Naive thymus-derived CD4-positive, alpha-beta T cell (primary cell): Measurements from ENCODE around the gene PTPRK. TPM values are rescaled to one million over a fixed set of nuclear protein-coding genes. Genes with fewer than 3 reads are reported as not detected.

ENCODE experiments used
- ATAC-seq: fragments of 150-1000 bp; cut with Tn5 transposase; 2 replicates; pipeline ENCODE4 v1.10.0; 2021; ENCODE audit warnings: mild to moderate bottlenecking, moderate library complexity
- CTCF ChIA-PET: fragments of 350-600 bp; sonication (Branson Sonifier 250); formaldehyde crosslinking; loops from one replicate; lab custom pipeline; 2021; ENCODE audit warnings: antibody characterized with exemption; lab: Charles Lee
- POLR2A ChIA-PET: fragments of 350-600 bp; sonication (Branson Sonifier 250); formaldehyde crosslinking; loops from one replicate; lab custom pipeline; 2021; ENCODE audit warnings: antibody characterized with exemption, inconsistent platforms; lab: Charles Lee
- DNase-seq, 9 donors: peaks; one replicate each; pipeline versions ENCODE4 v3.0.0 to v3.0.0-alpha.2; 2020 to 2022; ENCODE audit warnings: mixed read lengths in 1 of 9
- H3K27ac ChIP-seq: one replicate; pipeline ENCODE4 v1.7.0; 2013; ENCODE audit warnings: mild to moderate bottlenecking, low read depth, low read length, moderate library complexity
- H3K27me3 ChIP-seq, 2 donors: one replicate each; pipeline ENCODE4 v1.7.0; 2013; ENCODE audit warnings: low read length in 2 of 2, mild to moderate bottlenecking in 2 of 2, moderate library complexity in 2 of 2; ENCODE audit not compliant: control insufficient read depth in 2 of 2, insufficient read depth in 2 of 2
- H3K36me3 ChIP-seq, 3 experiments: 1 replicate in 2 of 3; 2 replicates in 1 of 3; pipeline ENCODE4 v1.7.0; 2013; ENCODE audit warnings: low read length in 3 of 3, mild to moderate bottlenecking in 3 of 3, moderate library complexity in 1 of 3; ENCODE audit not compliant: insufficient read depth in 3 of 3, control insufficient read depth in 2 of 3
- H3K4me1 ChIP-seq, 2 donors: one replicate each; pipeline ENCODE4 v1.7.0; 2013; ENCODE audit warnings: low read length in 2 of 2, mild to moderate bottlenecking in 2 of 2, moderate library complexity in 1 of 2; ENCODE audit not compliant: control insufficient read depth in 2 of 2, insufficient read depth in 2 of 2
- H3K4me3 ChIP-seq: 2 replicates; pipeline ENCODE4 v1.7.0; 2013; ENCODE audit warnings: mild to moderate bottlenecking, low read length
- H3K9me3 ChIP-seq, 3 experiments: 1 replicate in 2 of 3; 2 replicates in 1 of 3; pipeline ENCODE4 v1.7.0; 2013; ENCODE audit warnings: low read length in 3 of 3; ENCODE audit not compliant: control insufficient read depth in 2 of 3
- H3K27ac Mint-ChIP-seq, 9 donors: one replicate each; pipeline ENCODE4 v1.8.0; 2020 to 2022; ENCODE audit warnings: mixed read lengths in 9 of 9, mild to moderate bottlenecking in 8 of 9, moderate library complexity in 5 of 9, inconsistent platforms in 2 of 9
- H3K27me3 Mint-ChIP-seq, 5 donors: one replicate each; pipeline ENCODE4 v1.8.0; 2021 to 2022; ENCODE audit warnings: mixed read lengths in 5 of 5, mild to moderate bottlenecking in 1 of 5
- H3K36me3 Mint-ChIP-seq, 5 donors: one replicate each; pipeline ENCODE4 v1.8.0; 2020 to 2022; ENCODE audit warnings: mixed read lengths in 5 of 5, mild to moderate bottlenecking in 3 of 5, inconsistent platforms in 1 of 5
- H3K4me1 Mint-ChIP-seq, 7 donors: one replicate each; pipeline ENCODE4 v1.8.0; 2020 to 2022; ENCODE audit warnings: mixed read lengths in 7 of 7, mild to moderate bottlenecking in 3 of 7, inconsistent platforms in 1 of 7
- H3K4me3 Mint-ChIP-seq, 10 donors: one replicate each; pipeline ENCODE4 v1.8.0; 2020 to 2022; ENCODE audit warnings: mild to moderate bottlenecking in 10 of 10, mixed read lengths in 10 of 10, moderate library complexity in 6 of 10, inconsistent platforms in 2 of 10
- H3K9me3 Mint-ChIP-seq, 11 donors: one replicate each; pipeline ENCODE4 v1.8.0; 2020 to 2022; ENCODE audit warnings: mixed read lengths in 11 of 11, mild to moderate bottlenecking in 4 of 11, inconsistent platforms in 1 of 11, moderate library complexity in 1 of 11
- intact Hi-C, 2 donors: fragments of 100-400 bp; cut with micrococcal nuclease; formaldehyde crosslinking; loops; one replicate each; pipeline ENCODE4 v1.15.1; 2023
- polyA plus RNA-seq, 2 donors: library from polyadenylated mRNA; unstranded; fragments of 300-500 nt; fragmentation: Illumina TruSeq; gene quantifications; one replicate each; pipeline ENCODE4 v1.2.3, GENCODE V29; 2021
- total RNA-seq, 6 experiments: library from RNA in 5 of 6; stranded (reverse) in 5 of 6; gene quantifications; 1 replicate in 5 of 6; 2 replicates in 1 of 6; pipeline ENCODE4 v1.2.3 and lab custom pipeline; 2021 to 2026

PTPRK gene
- total and polyA plus RNA-seq, 7 experiments from 2014 or later = 1.3 to 6.5 (median 2.3) TPM

- Mint-ChIP-seq H3K4me1 (peaks cover 0 to 7% (median 0%) of the 10 kb centered on the region in 7 donors), H3K27ac (no peak overlapping the region), H3K4me3 (no peak overlapping the region), H3K27me3 (peaks cover 0 to 8% (median 0%) of the 10 kb centered on the region in 5 donors), H3K9me3 (peaks cover 0 to 3% (median 0%) of the 10 kb centered on the region in 11 donors), H3K36me3 (peaks cover 0 to 3% (median 0%) of the 10 kb centered on the region in 5 donors)
- Histone ChIP-seq H3K4me3 (no peak overlapping the region), H3K4me1 (no peaks in the 10 kb centered on the region), H3K27me3 (no peaks in the 10 kb centered on the region), H3K9me3 (no peaks in the 10 kb centered on the region), H3K27ac (no peak overlapping the region), H3K36me3 (no peaks in the 10 kb centered on the region)
- intact Hi-C loops = no loop called here
- ChIA-PET POLR2A (no interaction called here), CTCF (interaction anchor here (0.6 to 0.7 kb wide), 2 partner anchors 9 to 270 kb away, joined by 3 to 7 read pairs; no protein-coding TSS in a partner anchor)
- no peak for ATAC-seq
- DNase-seq = no peak
Observed at GRCh38 chr6:128278836-128279235, 241.6 kb downstream of the PTPRK start.

GRCh38 chr6:128277379-128277778, 243.0 kb downstream of the PTPRK start:
- Mint-ChIP-seq H3K27me3 (peaks cover 0 to 8% (median 0%) of the 10 kb centered on the region in 5 donors), H3K9me3 (peaks cover 0 to 5% (median 0%) of the 10 kb centered on the region in 11 donors), H3K27ac (no peak overlapping the region), H3K4me3 (no peak overlapping the region), H3K4me1 (peaks cover 0 to 7% (median 0%) of the 10 kb centered on the region in 7 donors), H3K36me3 (peaks cover 0 to 3% (median 0%) of the 10 kb centered on the region in 5 donors)
- ChIA-PET POLR2A (no interaction called here), CTCF (no interaction called here)
- H3K9me3 ChIP-seq = no peaks in the 10 kb centered on the region
- no peak overlapping the region for H3K27ac ChIP-seq
- DNase-seq (no peak), ATAC-seq (no peak)
- intact Hi-C loops = no loop called here
- H3K4me3 ChIP-seq = no peak overlapping the region
- H3K4me1 ChIP-seq = no peaks in the 10 kb centered on the region
- H3K27me3 ChIP-seq = no peaks in the 10 kb centered on the region
- no peaks in the 10 kb centered on the region for H3K36me3 ChIP-seq

GRCh38 chr6:128276311-128276710, 244.1 kb downstream of the PTPRK start:
- no peak for ATAC-seq
- POLR2A ChIA-PET = no interaction called here

GRCh38 chr6:128275681-128276080, 244.7 kb downstream of the PTPRK start:
- peaks cover 0 to 7% (median 0%) of the 10 kb centered on the region in 7 donors for H3K4me1 Mint-ChIP-seq
- H3K4me3 Mint-ChIP-seq = no peak overlapping the region
- peaks cover 0 to 6% (median 0%) of the 10 kb centered on the region in 5 donors for H3K27me3 Mint-ChIP-seq
- peaks cover 0 to 6% (median 0%) of the 10 kb centered on the region in 5 donors for H3K36me3 Mint-ChIP-seq
- POLR2A ChIA-PET = no interaction called here
- intact Hi-C loops = no loop called here
- DNase-seq = no peak
- ATAC-seq = no peak
- Histone ChIP-seq H3K27me3 (no peaks in the 10 kb centered on the region), H3K9me3 (no peaks in the 10 kb centered on the region), H3K4me3 (no peak overlapping the region), H3K36me3 (no peaks in the 10 kb centered on the region), H3K4me1 (no peaks in the 10 kb centered on the region), H3K27ac (no peak overlapping the region)
- H3K27ac Mint-ChIP-seq = no peak overlapping the region
- CTCF ChIA-PET = no interaction called here
- H3K9me3 Mint-ChIP-seq = peaks cover 0 to 5% (median 0%) of the 10 kb centered on the region in 11 donors

More at GRCh38 chr6:128276311-128276710, 244.1 kb downstream of the PTPRK start:
- H3K36me3 ChIP-seq = no peaks in the 10 kb centered on the region
- H3K9me3 ChIP-seq = no peaks in the 10 kb centered on the region
- CTCF ChIA-PET = no interaction called here
- Mint-ChIP-seq H3K4me1 (peaks cover 0 to 7% (median 0%) of the 10 kb centered on the region in 7 donors), H3K36me3 (peaks cover 0 to 6% (median 0%) of the 10 kb centered on the region in 5 donors), H3K27ac (no peak overlapping the region), H3K4me3 (no peak overlapping the region), H3K9me3 (peaks cover 0 to 5% (median 0%) of the 10 kb centered on the region in 11 donors), H3K27me3 (peaks cover 0 to 8% (median 0%) of the 10 kb centered on the region in 5 donors)
- intact Hi-C loops = no loop called here
- no peak for DNase-seq
- no peaks in the 10 kb centered on the region for H3K4me1 ChIP-seq
- no peaks in the 10 kb centered on the region for H3K27me3 ChIP-seq
- H3K27ac ChIP-seq = no peak overlapping the region
- no peak overlapping the region for H3K4me3 ChIP-seq

- peaks cover 0 to 5% (median 0%) of the 10 kb centered on the region in 11 donors for H3K9me3 Mint-ChIP-seq
- POLR2A ChIA-PET = interaction anchor here (0.7 kb wide), 1 partner anchor 200 kb away, joined by 3 read pairs; no protein-coding TSS in a partner anchor
- CTCF ChIA-PET = no interaction called here
- H3K4me1 Mint-ChIP-seq = peaks cover 0 to 7% (median 0%) of the 10 kb centered on the region in 7 donors
- DNase-seq = no peak
- H3K36me3 Mint-ChIP-seq = peaks cover 0 to 6% (median 0%) of the 10 kb centered on the region in 5 donors
- no peaks in the 10 kb centered on the region for H3K9me3 ChIP-seq
- no peak overlapping the region for H3K4me3 ChIP-seq
- H3K27ac Mint-ChIP-seq = peak overlapping the region in 1 of 9 donors; percentile 8
- H3K27me3 Mint-ChIP-seq = peaks cover 0 to 5% (median 0%) of the 10 kb centered on the region in 5 donors
- no peaks in the 10 kb centered on the region for H3K36me3 ChIP-seq
- no peaks in the 10 kb centered on the region for H3K4me1 ChIP-seq
- no peak overlapping the region for H3K4me3 Mint-ChIP-seq
- no peak for ATAC-seq
- intact Hi-C loops = no loop called here
- H3K27me3 ChIP-seq = no peaks in the 10 kb centered on the region
- no peak overlapping the region for H3K27ac ChIP-seq
Observed at GRCh38 chr6:128275030-128275429, 245.4 kb downstream of the PTPRK start.

GRCh38 chr6:128271527-128271926, 248.9 kb downstream of the PTPRK start:
- ATAC-seq = no peak
- H3K27me3 ChIP-seq = no peaks in the 10 kb centered on the region
- intact Hi-C loops = no loop called here

GRCh38 chr6:128271011-128271410, 249.4 kb downstream of the PTPRK start:
- Histone ChIP-seq H3K36me3 (no peaks in the 10 kb centered on the region), H3K4me3 (no peak overlapping the region), H3K9me3 (no peaks in the 10 kb centered on the region), H3K27me3 (no peaks in the 10 kb centered on the region), H3K4me1 (no peaks in the 10 kb centered on the region), H3K27ac (no peak overlapping the region)
- H3K4me3 Mint-ChIP-seq = no peak overlapping the region
- H3K27ac Mint-ChIP-seq = no peak overlapping the region
- intact Hi-C loops = no loop called here
- H3K9me3 Mint-ChIP-seq = peaks cover 0 to 4% (median 0%) of the 10 kb centered on the region in 11 donors
- CTCF ChIA-PET = no interaction called here
- POLR2A ChIA-PET = no interaction called here
- DNase-seq = no peak
- ATAC-seq = no peak
- peaks cover 0 to 4% (median 0%) of the 10 kb centered on the region in 5 donors for H3K27me3 Mint-ChIP-seq
- peaks cover 0 to 7% (median 0%) of the 10 kb centered on the region in 7 donors for H3K4me1 Mint-ChIP-seq
- peaks cover 0 to 6% (median 0%) of the 10 kb centered on the region in 5 donors for H3K36me3 Mint-ChIP-seq

More at GRCh38 chr6:128271527-128271926, 248.9 kb downstream of the PTPRK start:
- Histone ChIP-seq H3K4me3 (no peak overlapping the region), H3K9me3 (no peaks in the 10 kb centered on the region), H3K4me1 (no peaks in the 10 kb centered on the region), H3K27ac (no peak overlapping the region), H3K36me3 (no peaks in the 10 kb centered on the region)
- no peak for DNase-seq
- CTCF ChIA-PET = no interaction called here
- POLR2A ChIA-PET = no interaction called here
- peaks cover 0 to 6% (median 0%) of the 10 kb centered on the region in 5 donors for H3K36me3 Mint-ChIP-seq
- H3K27ac Mint-ChIP-seq = no peak overlapping the region
- no peak overlapping the region for H3K4me3 Mint-ChIP-seq
- peaks cover 0 to 7% (median 0%) of the 10 kb centered on the region in 7 donors for H3K4me1 Mint-ChIP-seq
- peaks cover 0 to 4% (median 0%) of the 10 kb centered on the region in 11 donors for H3K9me3 Mint-ChIP-seq
- peaks cover 0 to 4% (median 0%) of the 10 kb centered on the region in 5 donors for H3K27me3 Mint-ChIP-seq
